ENCODE measurements around the gene NUP93.

NUP93 gene

GRCh38 chr16:56744996-56745640 lies 15.2 kb downstream of the NUP93 start:
- DNase-seq = no peak

GRCh38 chr16:56747486-56748045 lies 17.6 kb downstream of the NUP93 start:
- DNase-seq = no peak

GRCh38 chr16:56748191-56748590 lies 18.3 kb downstream of the NUP93 start:
- no peak for DNase-seq

- no peak for DNase-seq
Observed at GRCh38 chr16:56748826-56749225, 18.9 kb downstream of the NUP93 start.

GRCh38 chr16:56749672-56750491 lies 20.0 kb downstream of the NUP93 start:
- DNase-seq = no peak

DNA sequence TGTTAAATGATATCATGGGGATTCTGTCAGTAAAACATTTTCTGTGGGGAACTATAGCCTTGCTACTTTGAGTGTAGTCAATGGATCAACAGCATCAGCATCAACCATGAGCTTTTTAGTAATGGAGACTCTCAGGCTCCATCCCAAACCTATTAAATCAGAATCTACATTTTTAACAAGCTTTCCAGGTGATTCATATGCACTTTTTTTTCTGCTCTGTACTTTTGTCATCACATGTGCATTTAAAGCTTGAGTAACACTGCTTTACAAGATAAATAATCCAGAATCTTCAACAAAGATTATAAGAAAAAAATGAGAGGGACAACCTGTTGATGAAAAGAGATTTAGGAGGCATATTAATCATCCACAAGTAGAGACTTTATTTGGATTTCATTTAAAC lies 23.5 kb downstream of the NUP93 start:
- DNase-seq = no peak

- DNase-seq = no peak
Observed at GRCh38 chr16:56755038-56755437, 25.1 kb downstream of the NUP93 start.

GRCh38 chr16:56758432-56758831 lies 28.5 kb downstream of the NUP93 start:
- no peak for DNase-seq

DNA sequence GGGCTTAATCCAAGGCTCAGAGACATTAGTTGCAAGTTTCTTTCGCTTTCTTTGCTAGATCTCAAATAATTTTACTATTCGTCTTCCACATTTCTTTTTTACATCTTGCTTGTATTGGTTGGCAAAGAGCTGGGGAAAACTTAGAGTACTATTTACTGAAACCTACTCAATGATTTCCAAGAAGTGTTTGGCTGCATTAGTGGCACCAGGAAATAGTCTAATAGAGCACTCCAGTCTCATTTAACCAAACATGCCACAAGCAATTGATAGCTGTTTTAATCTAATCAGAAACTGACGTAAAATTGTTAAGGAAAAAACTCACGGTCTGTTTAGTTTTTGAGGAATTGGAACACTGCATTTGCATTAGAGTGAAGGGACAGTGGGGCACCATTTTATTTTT lies 29.0 kb downstream of the NUP93 start:
- DNase-seq = no peak

DNA sequence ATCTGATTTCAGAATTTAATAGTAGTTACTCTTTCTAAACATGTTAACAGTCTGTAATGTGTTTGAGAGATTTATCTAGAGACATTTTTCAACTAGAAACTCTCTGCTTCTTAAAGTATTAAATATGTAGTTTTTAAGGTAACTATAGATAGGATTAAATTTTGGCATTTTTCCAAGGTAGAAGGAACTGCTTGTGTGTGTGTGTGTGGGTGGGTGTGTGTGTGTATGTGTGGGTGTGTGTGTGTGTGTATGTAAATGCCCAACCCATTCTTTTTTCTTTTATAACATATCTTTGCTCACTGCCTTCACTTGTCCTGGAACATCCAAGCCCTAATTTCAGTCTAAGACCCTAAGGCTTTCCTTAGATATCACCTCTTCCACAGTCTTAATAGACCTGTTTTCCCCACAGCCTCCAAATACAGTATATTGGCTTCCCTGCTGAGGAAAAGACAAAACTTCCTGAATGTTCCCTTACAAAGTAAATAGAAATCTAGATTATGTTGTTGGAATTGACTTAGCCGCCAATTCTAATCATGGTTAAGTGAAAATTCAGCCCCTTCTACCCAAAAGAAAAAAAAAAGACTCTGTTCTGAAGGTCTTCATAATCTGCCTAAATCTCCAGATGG lies 33.5 kb downstream of the NUP93 start:
- DNase-seq = no peak

DNA sequence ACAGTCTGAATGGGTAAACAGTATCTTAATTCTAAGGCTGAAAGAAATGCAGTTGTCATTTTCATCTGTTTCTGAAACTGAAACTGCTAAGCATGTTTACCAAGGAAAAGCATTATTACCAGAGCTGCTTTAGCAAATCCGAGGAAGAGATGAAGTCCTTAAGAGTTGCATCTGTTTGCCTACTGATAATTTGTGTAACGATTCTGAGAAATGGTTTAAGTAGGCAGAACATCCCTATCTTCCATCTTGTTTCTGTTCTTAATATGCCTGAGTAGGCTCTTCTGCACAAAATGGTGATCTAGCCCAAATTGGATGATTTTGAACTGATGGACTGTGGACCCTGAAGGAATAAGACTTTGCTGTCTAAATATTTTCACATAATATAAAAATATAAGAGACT lies 34.9 kb downstream of the NUP93 start:
- no peak for DNase-seq

DNA sequence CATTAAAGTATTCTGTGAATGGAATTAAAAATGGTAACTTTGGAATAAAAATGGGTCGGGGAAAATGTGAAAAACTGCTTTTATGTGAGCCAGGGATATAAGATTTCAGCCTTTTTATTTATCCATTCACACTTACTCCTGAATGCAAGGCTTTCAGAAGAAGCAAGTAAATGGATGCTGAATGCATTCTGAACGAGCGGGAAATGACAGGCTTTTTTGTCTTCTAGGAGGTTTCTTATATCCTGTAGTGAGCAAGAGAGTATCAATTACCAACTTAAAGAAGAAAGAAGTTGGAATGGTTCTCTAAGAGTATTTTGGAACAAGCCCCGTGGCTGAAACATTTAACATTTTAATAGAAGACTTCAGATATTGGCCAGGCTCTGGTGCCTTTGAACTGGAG lies 36.0 kb downstream of the NUP93 start:
- DNase-seq = no peak

GRCh38 chr16:56767024-56767423 lies 37.1 kb downstream of the NUP93 start:
- no peak for DNase-seq

DNA sequence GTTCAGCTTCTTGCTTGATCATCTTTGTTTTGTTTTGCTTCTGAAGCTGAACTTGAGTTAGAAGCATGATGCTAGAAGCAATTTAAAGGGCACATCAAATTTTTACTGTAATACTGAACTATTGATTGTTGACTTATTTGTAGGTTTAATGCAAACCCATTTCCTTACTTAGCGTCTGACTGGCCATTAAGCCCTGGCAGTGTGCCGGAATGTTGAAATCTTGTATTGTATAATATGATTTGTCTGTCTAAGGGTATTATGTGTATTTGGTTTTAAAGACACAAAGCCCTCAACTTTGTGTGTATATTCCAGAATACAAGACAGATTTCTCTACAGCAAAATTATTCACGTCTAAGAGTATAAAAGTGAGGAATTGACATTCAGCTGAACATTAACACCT lies 39.7 kb downstream of the NUP93 start:
- DNase-seq = no peak

- no peak for DNase-seq
Observed at GRCh38 chr16:56771558-56772279, 41.8 kb downstream of the NUP93 start.

DNA sequence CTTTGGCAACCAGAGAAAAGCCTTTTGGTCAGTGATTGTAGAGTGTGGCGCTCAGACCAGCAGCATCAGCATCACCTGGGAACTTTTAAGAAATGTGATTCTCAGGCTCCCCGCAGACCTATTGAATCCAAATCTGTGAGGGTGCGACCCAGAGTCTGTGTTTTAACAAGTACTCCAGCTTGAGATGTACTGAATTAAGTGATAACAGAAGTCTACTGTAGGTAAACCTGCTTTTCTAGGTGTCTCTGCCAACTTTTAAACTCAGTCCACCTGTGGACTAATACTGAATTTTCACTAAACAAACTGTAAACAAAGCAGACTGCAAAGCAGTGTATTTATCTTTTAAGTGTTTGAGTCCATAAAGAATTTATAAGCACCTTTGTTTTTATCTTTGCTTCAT lies 43.6 kb downstream of the NUP93 start:
- no peak for DNase-seq

DNA sequence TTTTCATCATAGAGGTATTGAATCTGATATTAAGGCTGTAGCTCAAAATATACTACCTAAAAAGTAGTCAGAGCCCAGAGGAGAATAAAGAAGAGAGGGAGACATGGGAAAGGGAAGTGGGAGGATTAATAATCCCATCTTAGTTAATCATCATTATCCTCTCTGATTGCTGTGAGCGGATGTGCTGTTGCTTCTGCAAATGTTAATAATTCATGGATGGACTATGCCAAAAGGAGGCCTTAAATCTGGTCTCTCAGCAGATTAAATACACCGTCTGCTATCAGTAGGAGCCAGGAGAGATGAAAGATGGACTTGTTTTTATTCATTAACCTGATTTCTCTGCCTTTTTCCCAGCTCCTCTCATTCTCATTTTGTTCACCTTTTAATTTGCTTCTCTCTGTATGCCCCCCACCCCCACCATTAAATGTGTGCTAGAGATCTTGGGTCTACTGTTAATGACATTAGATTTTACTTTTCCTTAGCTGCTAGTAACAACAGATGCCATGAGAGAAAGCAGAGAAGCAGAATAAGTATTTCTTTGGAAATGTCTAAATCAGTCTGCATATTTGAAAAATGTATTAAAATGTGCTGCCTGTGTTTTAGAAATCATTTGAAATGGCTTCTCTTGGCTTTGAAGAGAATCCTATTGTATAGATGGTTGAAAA lies 44.2 kb downstream of the NUP93 start:
- no peak for DNase-seq

GRCh38 chr16:56775162-56775561 lies 45.2 kb downstream of the NUP93 start:
- DNase-seq = no peak

- no peak for DNase-seq
Observed at GRCh38 chr16:56776562-56776961, 46.6 kb downstream of the NUP93 start.

- no peak for DNase-seq
Observed at GRCh38 chr16:56777001-56777400, 47.1 kb downstream of the NUP93 start.

- no peak for DNase-seq
Observed at GRCh38 chr16:56777482-56777881, 47.6 kb downstream of the NUP93 start.

- DNase-seq = no peak
Observed at GRCh38 chr16:56779906-56780305, 50.0 kb downstream of the NUP93 start.

DNA sequence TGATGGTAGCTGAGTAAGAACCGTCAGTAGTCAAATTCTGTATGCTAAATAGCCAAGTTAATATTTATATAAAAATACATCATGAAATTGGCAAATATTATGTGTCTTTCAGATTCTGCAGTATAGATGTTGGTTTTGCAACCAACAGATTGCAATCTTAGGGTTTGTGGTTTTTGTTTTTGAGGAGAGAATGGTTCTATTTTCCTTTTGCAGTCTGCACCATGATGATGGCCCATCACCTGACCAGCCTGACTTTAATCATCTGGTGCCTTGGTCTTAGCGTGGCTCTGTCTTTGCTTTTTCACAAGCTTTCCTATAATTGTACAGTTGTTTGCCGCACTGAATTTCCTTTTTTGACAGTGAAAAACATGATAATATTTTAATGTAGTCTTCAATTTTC lies 50.7 kb downstream of the NUP93 start:
- no peak for DNase-seq
